HG02610 (cell line): ENCODE measurements around the gene RCOR2.

Experiments
- ATAC-seq: cut with Tn5 transposase; IDR thresholded peaks from one replicate; pipeline ENCODE4 v1.9.1; 2021; ENCODE audit warnings: mild to moderate bottlenecking, moderate library complexity; ENCODE audit not compliant: unreplicated experiment

Gene RCOR2

DNA sequence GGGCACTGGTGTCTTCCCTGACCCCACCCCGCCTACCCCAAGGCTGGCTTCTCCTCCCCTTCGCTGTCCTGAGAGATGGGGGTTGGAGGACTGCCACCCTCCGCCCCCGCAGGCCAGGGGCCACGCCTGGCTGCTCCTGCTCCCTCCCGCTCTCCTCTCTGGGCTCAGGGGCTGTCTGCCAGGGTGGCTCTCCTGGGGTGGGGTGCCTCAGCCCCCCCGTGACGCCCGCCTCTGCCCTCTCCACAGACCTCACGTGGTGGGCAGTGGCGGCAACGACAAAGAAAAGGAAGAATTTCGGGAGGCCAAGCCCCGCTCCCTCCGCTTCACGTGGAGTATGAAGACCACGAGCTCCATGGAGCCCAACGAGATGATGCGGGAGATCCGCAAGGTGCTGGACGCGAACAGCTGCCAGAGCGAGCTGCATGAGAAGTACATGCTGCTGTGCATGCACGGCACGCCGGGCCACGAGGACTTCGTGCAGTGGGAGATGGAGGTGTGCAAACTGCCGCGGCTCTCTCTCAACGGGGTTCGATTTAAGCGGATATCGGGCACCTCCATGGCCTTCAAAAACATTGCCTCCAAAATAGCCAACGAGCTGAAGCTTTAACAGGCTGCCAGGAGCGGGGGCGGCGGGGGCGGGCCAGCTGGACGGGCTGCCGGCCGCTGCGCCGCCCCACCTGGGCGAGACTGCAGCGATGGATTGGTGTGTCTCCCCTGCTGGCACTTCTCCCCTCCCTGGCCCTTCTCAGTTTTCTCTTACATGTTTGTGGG, 8.1 kb downstream of the RCOR2 start:
- ATAC-seq = no peak

DNA sequence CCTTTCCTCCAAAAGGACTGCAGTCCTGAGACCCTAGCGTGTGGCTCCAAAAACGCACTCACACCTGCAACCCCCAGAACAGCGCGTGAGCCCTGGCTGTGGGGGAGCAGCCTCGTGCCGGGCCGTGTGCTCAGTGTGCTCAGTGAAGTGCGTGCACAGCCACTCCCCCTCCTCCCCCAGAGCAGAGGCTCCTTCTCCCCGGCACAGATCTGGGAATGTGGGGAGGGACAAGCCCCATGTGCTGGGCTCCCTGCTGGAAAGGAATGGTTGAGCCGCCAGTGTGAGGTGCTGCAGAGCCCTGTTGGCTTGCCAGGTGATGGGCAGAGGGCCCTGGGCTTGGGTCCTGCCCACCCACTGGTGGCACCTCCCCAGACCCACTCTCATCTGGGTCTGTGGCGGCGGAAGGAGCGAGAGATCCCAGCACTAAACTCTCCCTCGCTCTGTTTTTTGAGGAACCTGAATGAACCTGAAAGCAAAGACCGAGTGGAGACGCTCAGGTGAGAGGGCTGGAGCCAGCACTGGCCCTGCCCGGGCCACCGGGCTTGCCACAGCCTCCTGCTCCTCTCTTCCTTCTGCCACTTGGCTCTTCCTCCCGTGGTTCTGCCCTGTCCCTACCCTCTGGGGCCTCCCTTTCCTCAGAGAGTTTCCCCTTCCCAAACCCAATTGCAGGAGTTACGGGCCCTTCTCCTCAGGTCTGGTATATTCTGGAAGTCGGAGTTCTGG, 9.0 kb downstream of the RCOR2 start:
- ATAC-seq = no peak

DNA sequence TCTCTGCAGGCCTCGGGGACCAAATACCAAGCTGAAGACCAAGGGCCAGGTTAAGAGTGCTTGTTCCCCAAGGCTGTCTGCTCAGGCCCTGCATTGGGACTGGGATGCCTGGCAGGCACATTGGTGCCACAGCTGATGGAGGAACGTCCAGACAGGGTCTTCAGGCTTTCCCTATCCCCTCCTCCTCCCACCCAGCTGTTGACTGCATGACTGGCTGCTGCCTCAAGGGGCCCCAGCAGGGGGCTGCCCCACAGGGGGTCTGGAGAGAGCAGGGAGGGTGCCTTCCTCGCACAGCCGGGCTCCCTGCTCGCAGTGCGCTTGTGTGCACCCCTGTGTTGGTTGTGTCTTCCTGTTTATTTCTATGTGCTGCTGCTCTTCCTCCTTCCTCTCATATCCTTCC, 9.9 kb downstream of the RCOR2 start:
- ATAC-seq = no peak

DNA sequence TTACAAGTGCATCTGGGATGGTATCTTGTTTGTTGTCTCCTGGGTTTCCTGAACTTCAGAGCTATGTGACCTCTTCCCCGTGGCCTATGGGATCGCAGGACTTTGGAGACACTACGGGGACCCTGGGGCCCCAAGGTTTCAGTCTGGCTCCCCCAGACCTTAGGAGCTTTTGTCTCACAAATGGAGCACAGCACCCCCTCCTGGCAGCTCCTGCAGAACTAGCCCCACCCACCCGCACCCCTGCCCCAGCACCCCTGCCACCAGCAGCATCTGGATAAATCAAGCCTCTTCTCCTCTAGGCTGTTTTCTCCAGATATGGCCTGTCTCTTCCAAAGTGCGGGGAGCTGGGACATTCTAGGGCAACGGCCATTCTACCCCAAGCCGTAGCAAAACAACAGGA, 10.4 kb downstream of the RCOR2 start:
- no peak for ATAC-seq

DNA sequence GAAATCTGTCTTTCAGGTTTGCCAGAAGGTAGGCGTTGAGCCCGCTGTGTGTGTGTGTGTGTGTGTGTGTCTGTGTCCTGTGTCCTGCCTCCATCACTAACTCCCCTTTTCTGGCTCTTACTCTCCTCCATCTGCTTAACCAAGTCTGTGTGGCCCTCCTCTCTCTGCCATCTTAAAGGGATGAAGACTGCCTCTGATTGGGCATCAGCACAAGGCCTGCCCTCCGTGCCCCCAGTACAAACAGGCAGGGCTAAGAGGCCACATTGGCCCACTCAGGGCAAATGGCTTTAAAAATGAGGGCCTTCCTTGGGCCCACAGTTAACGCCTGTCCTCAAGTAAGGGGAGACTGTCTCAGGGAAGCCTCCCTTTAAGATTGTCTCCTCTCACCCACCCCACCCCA, 10.9 kb downstream of the RCOR2 start:
- no peak for ATAC-seq

DNA sequence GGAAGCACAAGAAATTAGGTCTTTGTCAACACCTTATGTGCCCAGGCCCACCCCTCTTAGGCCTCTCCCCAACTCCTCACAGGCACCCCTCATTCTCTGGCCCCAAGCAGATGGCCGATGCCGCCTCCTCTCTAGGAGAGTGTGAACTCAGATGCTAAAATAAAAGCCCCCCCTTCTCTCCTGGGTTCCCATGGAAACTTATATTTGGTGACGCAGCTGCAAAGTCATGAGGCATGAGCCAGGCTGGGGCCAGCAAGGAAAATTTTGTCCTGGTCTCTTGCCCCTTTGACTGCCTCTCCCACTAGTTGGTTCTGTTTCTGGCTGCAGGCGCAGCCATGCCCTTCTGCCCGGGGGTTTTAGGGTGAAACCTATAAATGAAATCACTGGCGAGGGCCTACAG, 11.8 kb downstream of the RCOR2 start:
- ATAC-seq = no peak

DNA sequence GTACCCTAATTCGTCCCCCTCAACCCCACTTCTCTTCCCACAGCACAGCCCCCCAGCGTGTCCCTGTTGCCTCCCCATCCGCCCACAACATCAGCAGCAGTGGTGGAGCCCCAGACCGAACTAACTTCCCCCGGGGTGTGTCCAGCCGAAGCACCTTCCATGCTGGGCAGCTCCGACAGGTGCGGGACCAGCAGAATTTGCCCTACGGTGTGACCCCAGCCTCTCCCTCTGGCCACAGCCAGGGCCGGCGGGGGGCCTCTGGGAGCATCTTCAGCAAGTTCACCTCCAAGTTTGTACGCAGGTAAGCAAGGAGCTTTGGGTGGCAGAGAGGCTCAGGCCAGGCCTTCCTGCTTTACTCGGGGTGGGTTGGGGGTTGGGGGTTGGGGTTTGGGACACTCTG, 12.2 kb downstream of the RCOR2 start:
- ATAC-seq = no peak

DNA sequence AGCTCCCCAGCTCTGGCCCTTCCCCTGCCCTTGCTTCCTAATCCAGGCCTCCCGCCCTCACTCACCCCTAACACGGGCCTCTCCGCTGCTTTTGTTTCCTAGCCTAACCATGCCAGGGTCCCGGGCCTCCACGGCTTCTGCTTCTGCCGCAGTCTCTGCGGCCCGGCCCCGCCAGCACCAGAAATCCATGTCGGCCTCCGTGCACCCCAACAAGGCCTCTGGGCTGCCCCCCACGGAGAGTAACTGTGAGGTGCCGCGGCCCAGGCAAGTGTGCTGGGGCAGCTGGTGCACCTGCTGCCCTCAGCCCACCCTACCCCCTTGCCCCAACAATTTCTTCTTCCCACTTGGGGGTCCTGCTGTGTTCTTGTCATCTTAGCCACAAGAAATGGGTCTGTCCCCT, 13.1 kb downstream of the RCOR2 start:
- ATAC-seq = no peak

DNA sequence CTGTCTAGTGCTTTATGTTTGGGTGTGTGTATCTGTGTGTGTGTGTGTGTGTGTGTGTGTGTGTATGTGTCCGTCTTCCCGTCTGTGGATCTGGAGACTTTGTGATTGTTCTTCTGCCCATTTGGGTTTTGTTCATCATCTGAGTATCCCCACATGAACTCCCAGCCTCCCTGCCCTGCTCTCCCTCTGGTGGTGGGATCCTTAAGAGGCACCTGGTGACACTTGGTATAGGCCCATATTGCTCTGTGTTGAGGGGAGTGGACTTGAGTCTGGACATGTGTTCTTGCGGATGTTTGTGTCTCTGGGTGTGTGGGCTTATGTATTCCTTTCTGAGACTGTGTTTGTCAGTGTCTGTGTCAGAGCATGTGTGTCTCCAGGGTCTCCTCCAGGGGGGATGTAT, 15.3 kb downstream of the RCOR2 start:
- no peak for ATAC-seq

DNA sequence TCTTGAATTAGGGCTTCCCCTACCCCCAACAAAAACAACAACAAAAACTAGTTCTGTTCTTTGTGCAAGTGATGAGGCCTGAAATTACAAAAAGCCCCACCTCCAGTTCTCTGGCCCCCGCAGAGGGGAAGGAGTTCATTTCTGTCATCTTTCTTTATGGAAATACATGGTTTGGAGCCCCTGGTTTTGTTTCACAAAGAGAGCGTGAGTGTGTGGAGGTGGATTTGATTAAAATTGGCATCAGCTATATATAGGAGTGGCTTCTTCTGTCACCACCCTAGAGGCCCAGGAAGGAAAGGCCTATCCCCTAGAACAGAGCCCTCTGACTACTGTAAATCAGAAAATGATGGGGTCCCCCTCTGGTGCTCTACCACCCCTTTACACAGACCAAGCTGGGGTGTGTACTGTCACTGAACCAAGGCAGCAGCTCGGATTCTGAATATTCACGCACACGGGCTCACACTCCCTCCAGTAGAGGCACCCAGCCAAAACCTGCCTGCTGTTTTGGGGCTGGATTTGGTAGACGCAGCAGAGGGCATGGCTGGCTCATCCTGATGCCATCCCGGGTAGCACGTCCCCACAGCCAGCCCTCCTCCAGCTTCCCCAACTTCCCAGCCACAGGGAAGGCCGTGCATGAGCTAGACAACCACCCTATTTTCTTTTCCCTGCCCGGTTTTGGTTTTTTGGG, 19.4 kb downstream of the RCOR2 start:
- no peak for ATAC-seq

DNA sequence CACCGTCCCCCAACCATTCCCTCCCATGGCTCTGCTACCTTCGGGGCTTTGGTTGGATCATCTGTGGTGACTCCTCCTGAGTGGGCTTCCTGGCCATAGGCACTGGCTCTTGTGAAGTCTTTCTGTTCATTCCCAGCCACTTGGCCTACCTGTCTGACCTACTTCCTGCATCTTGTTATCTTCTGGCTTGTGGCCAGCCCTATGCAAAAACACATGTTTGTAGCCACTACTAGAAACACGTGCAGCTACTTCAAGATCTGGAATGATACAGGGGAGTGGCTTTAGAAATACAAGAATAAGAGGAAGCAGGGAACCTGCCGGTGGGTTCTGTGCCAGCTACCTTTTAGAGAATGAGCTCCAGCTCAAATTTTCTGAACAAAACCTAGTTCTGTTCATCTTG, 20.9 kb downstream of the RCOR2 start:
- ATAC-seq = no peak

DNA sequence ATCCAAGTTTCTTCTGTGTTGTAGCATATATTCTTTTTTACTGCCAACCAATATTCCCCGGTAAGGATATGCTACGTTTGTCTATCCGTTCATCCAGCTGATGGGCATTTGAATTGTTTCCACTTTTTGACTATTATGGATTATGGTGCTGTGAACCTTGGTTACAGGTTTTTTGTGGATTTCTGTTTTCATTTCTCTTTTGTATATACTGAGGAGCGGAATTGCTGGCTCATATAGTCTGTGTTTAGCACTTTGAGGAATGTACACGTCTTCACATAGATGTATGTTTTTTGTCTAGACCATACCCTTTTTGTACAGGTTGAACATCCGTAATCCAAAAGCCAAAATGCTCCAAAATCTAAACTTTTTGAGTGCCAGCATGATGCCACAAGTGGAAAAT, 23.6 kb downstream of the RCOR2 start:
- ATAC-seq = no peak

DNA sequence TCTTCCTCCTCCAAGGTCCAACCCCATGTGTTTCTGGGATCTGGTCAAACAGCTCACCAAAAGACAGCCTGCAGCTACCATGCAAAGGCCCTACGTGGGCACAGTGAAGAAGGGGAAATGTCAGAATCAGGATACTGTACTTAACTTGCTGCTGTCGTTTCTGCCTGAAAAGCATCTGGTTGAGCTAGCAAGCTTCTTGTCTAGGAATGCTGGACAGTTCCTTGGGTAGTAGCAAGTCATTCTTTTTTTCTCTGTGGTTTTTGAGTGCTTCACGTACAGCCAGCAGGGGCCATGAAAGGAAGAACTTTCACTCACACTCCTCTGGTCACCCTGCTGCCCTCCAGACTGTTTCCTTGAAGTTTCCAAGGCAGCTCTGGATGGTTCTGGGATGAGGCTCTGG, 24.7 kb downstream of the RCOR2 start:
- ATAC-seq = no peak

DNA sequence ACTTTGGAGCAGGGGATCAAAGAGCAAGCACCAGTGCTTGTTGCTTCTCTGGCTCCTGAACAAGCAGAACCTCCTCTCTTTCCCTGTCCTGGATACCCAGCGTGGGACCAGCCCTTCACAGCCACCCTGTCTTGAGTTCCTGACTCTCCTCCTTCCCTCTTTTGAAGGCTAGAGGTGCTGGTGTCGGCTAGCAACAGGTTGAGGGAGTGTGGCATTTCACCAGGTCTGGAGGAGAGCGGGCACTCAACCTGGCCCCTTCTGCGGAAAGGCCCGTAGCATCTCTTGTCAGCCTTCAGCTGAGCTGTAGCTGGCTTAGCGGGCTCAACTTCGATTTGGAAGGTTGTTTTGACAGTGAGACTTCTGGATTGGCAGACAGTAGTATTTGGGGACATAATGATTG, 26.6 kb downstream of the RCOR2 start:
- no peak for ATAC-seq

DNA sequence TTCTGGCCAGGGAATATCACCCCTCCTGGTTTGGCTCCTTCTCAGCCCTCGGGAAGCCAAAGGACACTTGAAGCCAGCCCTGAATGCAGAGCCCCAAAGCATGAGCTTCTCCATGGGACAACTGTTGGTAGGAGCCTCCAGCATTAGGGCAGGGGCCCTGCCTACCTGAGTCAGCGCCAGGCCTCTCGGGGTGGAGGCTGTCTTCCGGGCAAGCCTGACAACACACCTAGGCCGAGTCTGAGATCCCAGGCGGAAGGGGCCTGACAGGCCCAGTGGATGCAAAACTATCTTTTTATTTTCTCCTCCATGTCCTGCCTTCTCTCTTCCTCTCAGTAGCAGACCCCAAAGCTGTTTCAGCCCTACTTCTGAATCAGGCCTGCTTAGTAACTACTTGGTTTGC, 27.6 kb downstream of the RCOR2 start:
- ATAC-seq = no peak

DNA sequence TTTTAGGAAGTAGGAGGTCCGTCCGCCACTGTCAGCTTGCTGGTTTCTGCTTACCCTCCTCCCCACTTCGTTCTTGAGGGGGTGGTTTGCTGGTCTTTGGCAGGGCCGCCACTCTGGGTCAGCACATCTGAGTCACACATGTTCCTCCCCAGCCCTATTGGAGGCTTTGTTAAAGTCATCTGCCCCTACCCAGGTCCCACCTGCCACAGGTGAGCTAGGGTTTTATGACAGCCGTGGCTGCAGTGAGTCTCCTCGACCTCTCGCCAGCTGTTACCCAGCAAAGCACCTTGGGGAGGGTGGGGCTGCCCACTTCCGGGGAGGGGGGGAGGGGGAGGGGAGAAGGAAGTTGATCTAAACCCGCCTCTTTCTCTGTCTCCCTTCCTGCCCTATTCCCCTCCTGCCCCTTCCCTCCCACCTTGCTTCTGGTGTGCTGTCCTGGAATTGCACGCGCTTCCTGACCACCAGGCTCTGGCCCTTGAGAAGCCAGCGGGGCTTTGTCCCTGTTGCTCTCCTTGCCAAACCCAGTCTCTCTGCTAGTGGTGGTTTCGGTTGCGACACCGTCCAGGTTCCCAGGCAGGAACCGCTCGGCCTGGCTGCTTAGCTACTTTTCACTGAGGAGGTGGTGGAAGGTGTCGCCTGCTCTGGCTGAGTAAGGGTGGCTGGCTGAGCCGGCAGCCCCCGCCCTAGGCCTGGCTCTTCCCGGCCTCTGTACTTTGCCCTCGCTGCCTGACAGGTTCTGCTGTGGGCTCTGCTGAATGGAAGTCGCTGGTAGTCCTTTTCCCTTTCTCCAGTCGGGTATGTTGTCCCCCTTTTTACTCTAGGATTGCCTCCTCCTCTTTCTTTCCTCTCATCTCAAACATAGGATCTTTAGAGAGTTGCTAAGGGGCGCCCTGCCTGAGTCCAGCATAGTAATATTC, 28.5 kb downstream of the RCOR2 start:
- ATAC-seq = peak; percentile 53

DNA sequence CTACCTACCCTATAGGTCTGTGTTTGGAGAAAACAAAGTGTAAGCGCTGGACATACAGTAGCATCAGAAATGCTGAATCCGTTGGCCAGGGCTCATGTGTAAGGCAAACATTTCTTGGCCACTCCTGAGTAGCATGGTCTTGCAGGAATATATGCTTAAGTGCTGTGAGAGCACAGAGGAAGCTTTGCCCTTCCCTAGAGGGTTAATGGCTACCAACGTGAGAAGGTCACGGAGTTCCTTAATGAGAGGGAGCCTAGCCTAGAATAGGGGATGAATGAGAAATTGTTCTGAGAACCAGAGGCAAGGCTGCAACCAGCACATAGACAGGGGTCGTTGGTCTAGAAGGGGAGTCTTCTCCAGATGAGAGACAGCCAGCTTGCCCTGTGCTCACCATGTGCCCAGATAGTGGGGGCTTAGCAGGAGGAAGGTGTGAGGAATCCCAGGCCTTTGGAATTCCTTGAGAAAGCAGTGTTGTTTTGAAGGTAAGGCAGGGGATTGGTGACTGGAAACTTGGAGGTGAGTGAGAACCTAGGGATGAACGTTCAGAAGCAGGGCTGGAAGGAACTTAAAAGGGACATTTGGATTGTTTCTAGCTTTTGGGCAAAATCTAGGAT, 29.5 kb downstream of the RCOR2 start:
- ATAC-seq = no peak

DNA sequence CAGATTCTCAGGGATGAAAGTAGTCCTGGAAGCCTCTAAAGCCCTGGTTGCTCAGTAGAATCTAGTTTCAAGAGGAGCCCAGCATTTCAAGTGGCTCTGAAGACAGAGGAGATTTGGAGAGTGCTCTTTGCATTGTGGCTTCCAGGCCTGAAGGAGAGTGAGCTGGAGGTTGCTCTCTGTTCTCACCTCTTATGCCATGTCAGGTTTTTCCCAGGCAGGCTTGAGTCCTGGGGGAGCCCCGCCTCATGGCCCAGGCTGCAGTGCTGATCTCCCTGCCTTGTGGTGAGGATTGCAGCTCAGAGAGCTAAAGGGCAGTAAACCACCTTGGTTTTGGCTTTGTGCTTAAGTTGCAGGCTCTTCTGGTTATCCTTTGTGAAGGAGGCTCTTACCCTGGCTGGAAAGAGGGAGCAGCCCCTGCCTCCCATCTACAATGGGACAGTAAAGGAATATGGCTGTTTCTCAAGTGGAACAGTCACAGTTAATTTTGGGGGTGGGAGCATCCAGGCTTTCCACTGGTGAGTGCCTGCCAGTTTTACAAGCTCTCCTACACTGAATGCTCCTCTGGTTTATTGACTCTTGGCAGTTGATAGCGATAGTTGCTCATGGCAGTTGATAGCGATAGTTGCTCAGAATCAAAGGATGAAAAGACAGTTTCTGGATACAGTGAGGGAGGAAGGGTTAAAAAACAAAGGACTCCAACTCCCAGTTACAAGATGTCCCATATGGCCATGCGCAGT, 32.6 kb downstream of the RCOR2 start:
- ATAC-seq = no peak

DNA sequence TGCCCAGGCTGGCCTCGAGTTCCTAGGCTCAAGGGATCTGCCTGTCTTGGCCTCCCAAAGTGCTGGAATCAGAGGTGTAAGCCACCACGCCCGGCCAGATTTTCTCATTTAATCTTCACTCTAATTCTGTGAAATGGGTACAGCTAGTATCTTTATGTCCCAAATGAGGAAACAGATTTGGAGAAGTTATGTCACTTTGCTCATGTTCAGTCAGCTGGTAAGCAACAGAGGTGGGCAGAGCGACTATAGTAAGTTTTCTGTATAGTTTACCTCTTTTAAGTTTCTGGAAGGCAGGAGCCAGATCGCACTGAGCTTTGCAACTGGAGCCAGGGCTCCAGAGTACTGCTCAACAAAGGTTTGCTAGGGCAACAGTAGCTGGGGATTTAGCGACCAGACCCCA, 33.2 kb downstream of the RCOR2 start:
- no peak for ATAC-seq
